ENCODE data around the gene SEPTIN1.
"Not testable (repeated sequence)": the region's sequence is repeated elsewhere in the genome, so short reads cannot be mapped to it uniquely, and the experiment has no call there.

The SEPTIN1 gene

GRCh38 chr16:30401768-30402425 lies 19.5 kb upstream of the SEPTIN1 start:
- no peak for DNase-seq

GRCh38 chr16:30399435-30400186 lies 17.2 kb upstream of the SEPTIN1 start:
- DNase-seq = no peak

- DNase-seq = no peak
Observed at GRCh38 chr16:30398661-30399434, 16.5 kb upstream of the SEPTIN1 start.

GRCh38 chr16:30397776-30398660 lies 15.7 kb upstream of the SEPTIN1 start:
- DNase-seq = no peak

GRCh38 chr16:30397056-30397455 lies 14.7 kb upstream of the SEPTIN1 start:
- DNase-seq = no peak

GRCh38 chr16:30396627-30397026 lies 14.3 kb upstream of the SEPTIN1 start:
- DNase-seq = not testable (repeated sequence)

GRCh38 chr16:30395992-30396585 lies 13.7 kb upstream of the SEPTIN1 start:
- DNase-seq = no peak

- DNase-seq = peak; percentile 48
Observed at GRCh38 chr16:30395155-30395991, 13.0 kb upstream of the SEPTIN1 start, which contains the start of gene ZNF48. TSS of gene ZNF48 (plus strand) at chr16:30395420. CDS start at chr16:30395795, 375 bp downstream.

GRCh38 chr16:30394592-30395154 lies 12.3 kb upstream of the SEPTIN1 start:
- no peak for DNase-seq

- DNase-seq = no peak
Observed at GRCh38 chr16:30383521-30383920, 1.2 kb upstream of the SEPTIN1 start.

- DNase-seq = no peak
Observed at GRCh38 chr16:30381291-30382041, 895 bp downstream of the SEPTIN1 start.

- no peak for DNase-seq
Observed at GRCh38 chr16:30380803-30381208, 1.6 kb downstream of the SEPTIN1 start.

- no peak for DNase-seq
Observed at GRCh38 chr16:30380072-30380802, 2.1 kb downstream of the SEPTIN1 start.

GRCh38 chr16:30379158-30379783 lies 3.1 kb downstream of the SEPTIN1 start:
- no peak for DNase-seq

GRCh38 chr16:30378236-30379157 lies 3.9 kb downstream of the SEPTIN1 start:
- peak; percentile 100 for DNase-seq

- peak; percentile 81 for DNase-seq
Observed at GRCh38 chr16:30377812-30378235, 4.5 kb downstream of the SEPTIN1 start.

- no peak for DNase-seq
Observed at GRCh38 chr16:30377050-30377811, 5.1 kb downstream of the SEPTIN1 start.
